K562 (cell line): ENCODE measurements around the gene MRPL37.

Experiments used
- ATF3 ChIP-seq, 2 experiments: fragments of 450-650 bp in 1 of 2; sonication (generic) in 1 of 2; formaldehyde crosslinking in 1 of 2; IDR thresholded peaks in 1 of 2; conservative IDR thresholded peaks in 1 of 2; 2 replicates each; pipeline versions ENCODE4 v1.6.1 to v1.8.1; 2016 to 2023; ENCODE audit warnings: mild to moderate bottlenecking in 2 of 2, moderate library complexity in 2 of 2, inconsistent platforms in 1 of 2, missing genetic modification reagents in 1 of 2
- EP300 ChIP-seq: IDR thresholded peaks from 2 replicates; pipeline ENCODE4 v1.6.1; 2012; ENCODE audit warnings: low read length, improper control_type of control experiment
- ESRRA ChIP-seq: fragments of 450-650 bp; IDR thresholded peaks from 2 replicates; pipeline ENCODE4 v1.6.1; 2014; ENCODE audit warnings: low read depth, mild to moderate bottlenecking, moderate library complexity, borderline replicate concordance
- FOXP1 ChIP-seq: sonication (generic); formaldehyde crosslinking; IDR thresholded peaks from 2 replicates; pipeline ENCODE4 v1.8.0; 2022; ENCODE audit warnings: mild to moderate bottlenecking, missing genetic modification reagents
- MAZ ChIP-seq, 2 experiments: fragments of 450-650 bp in 1 of 2; sonication (generic) in 1 of 2; formaldehyde crosslinking; IDR thresholded peaks in 1 of 2; conservative IDR thresholded peaks in 1 of 2; 2 replicates each; pipeline versions ENCODE4 v1.4.0 to v1.5.0; 2020; ENCODE audit warnings: mild to moderate bottlenecking in 1 of 2, missing genetic modification reagents in 1 of 2
- POLR2G ChIP-seq: fragments of 200-400 bp; formaldehyde crosslinking; IDR thresholded peaks from 2 replicates; pipeline ENCODE4 v1.6.1; 2017; ENCODE audit warnings: low read depth, mild to moderate bottlenecking, antibody characterized with exemption, low read length, moderate library complexity
- RAD51 ChIP-seq: fragments of 450-650 bp; IDR thresholded peaks from 2 replicates; pipeline ENCODE4 v1.7.1; 2016; ENCODE audit warnings: low read depth, mild to moderate bottlenecking, borderline replicate concordance
- SMAD1 ChIP-seq: fragments of 150-350 bp; IDR thresholded peaks from 2 replicates; pipeline ENCODE4 v1.6.1; 2014; ENCODE audit warnings: low read length, low read depth; ENCODE audit not compliant: partially characterized antibody
- ZBTB43 ChIP-seq: sonication (generic); formaldehyde crosslinking; IDR thresholded peaks from 2 replicates; pipeline ENCODE4 v1.8.0; 2023; ENCODE audit warnings: mild to moderate bottlenecking, missing genetic modification reagents
- ZBTB7A ChIP-seq: IDR thresholded peaks from 2 replicates; pipeline ENCODE4 v1.6.1; 2011; ENCODE audit warnings: low read depth, mild to moderate bottlenecking, low read length, moderate library complexity, borderline replicate concordance; ENCODE audit not compliant: control insufficient read depth
- ZNF282 ChIP-seq: sonication (generic); formaldehyde crosslinking; IDR thresholded peaks from 2 replicates; pipeline ENCODE4 v1.8.1; 2023; ENCODE audit warnings: missing genetic modification reagents

- TF ChIP-seq ZNF282 (CRISPR knock-in tag) (no peak), SMAD1 (no peak), ZBTB43 (CRISPR knock-in tag) (no peak), RAD51 (no peak), ATF3 (IDR thresholded peaks at IDR 0.05) (no peak), ATF3 (CRISPR knock-in tag; conservative IDR thresholded peaks at IDR 0.05) (no peak), ESRRA (no peak), MAZ (CRISPR knock-in tag; conservative IDR thresholded peaks at IDR 0.05 in 1 of 2, IDR thresholded peaks at IDR 0.05 in 1 of 2) (no peak), EP300 (no peak), ZBTB7A (no peak), FOXP1 (CRISPR knock-in tag) (no peak), POLR2G (no peak; the same call in 1 of the 2 replicates)
Measured at GRCh38 chr1:54252371-54252936, 52.5 kb downstream of the MRPL37 start.
